KG1 (cell line): ENCODE data around the gene RALGPS1.

Source experiments
- DNase-seq: peaks from one replicate; lab custom pipeline; 2025; lab: John Stamatoyannopoulos, UW

RALGPS1 gene

GRCh38 chr9:126906091-126906490, 8.5 kb upstream of the RALGPS1 start:
- no peak for DNase-seq

GRCh38 chr9:126907058-126907457, 7.5 kb upstream of the RALGPS1 start:
- DNase-seq = no peak

GRCh38 chr9:126915281-126915816, 767 bp downstream of the RALGPS1 start:
- no peak for DNase-seq

GRCh38 chr9:126915846-126916543, 1.4 kb downstream of the RALGPS1 start:
- no peak for DNase-seq

- DNase-seq = no peak
Observed at GRCh38 chr9:126916909-126917308, 2.3 kb downstream of the RALGPS1 start.

- no peak for DNase-seq
Observed at GRCh38 chr9:126919193-126919592, 4.6 kb downstream of the RALGPS1 start.

- DNase-seq = no peak
Observed at GRCh38 chr9:126925876-126926275, 11.3 kb downstream of the RALGPS1 start.

- DNase-seq = no peak
Observed at GRCh38 chr9:126926364-126926763, 11.8 kb downstream of the RALGPS1 start.

- no peak for DNase-seq
Observed at GRCh38 chr9:126927419-126927818, 12.8 kb downstream of the RALGPS1 start.

GRCh38 chr9:126932871-126933321, 18.3 kb downstream of the RALGPS1 start:
- DNase-seq = no peak

- DNase-seq = no peak
Observed at GRCh38 chr9:126933334-126933980, 18.9 kb downstream of the RALGPS1 start.

GRCh38 chr9:126934441-126934840, 19.9 kb downstream of the RALGPS1 start:
- no peak for DNase-seq

- DNase-seq = no peak
Observed at GRCh38 chr9:126935630-126936029, 21.0 kb downstream of the RALGPS1 start.

- DNase-seq = no peak
Observed at GRCh38 chr9:126937444-126937843, 22.9 kb downstream of the RALGPS1 start.

GRCh38 chr9:126938327-126938726, 23.7 kb downstream of the RALGPS1 start:
- no peak for DNase-seq

GRCh38 chr9:126939821-126940221, 25.2 kb downstream of the RALGPS1 start:
- no peak for DNase-seq

- DNase-seq = no peak
Observed at GRCh38 chr9:126942399-126942798, 27.8 kb downstream of the RALGPS1 start.

GRCh38 chr9:126945682-126946081, 31.1 kb downstream of the RALGPS1 start:
- DNase-seq = no peak

- no peak for DNase-seq
Observed at GRCh38 chr9:126947529-126947928, 32.9 kb downstream of the RALGPS1 start.

- DNase-seq = no peak
Observed at GRCh38 chr9:126952205-126952977, 37.8 kb downstream of the RALGPS1 start.

- DNase-seq = no peak
Observed at GRCh38 chr9:126953041-126953809, 38.6 kb downstream of the RALGPS1 start.

- DNase-seq = no peak
Observed at GRCh38 chr9:126955811-126956210, 41.2 kb downstream of the RALGPS1 start.
